Sigmoid colon (tissue), 4 donors: ENCODE measurements around the gene OR4M1.
"Not testable (repeated sequence)": the region's sequence is repeated elsewhere in the genome, so short reads cannot be mapped to it uniquely, and the experiment has no call there.

Experiments used
- CTCF ChIP-seq, 4 experiments: fragments of 450-650 bp in 3 of 4; fragments of 200-600 bp in 1 of 4; IDR thresholded peaks; one replicate each; pipeline ENCODE4 v1.5.1; 2016 to 2019; ENCODE audit warnings: antibody characterized with exemption in 4 of 4, mild to moderate bottlenecking in 3 of 4, moderate library complexity in 2 of 4
- EP300 ChIP-seq, 4 donors: sonication (generic); formaldehyde crosslinking; IDR thresholded peaks; one replicate each; pipeline ENCODE4 v1.6.1; 2017; ENCODE audit warnings: antibody characterized with exemption in 4 of 4
- POLR2AphosphoS5 ChIP-seq, 4 donors: sonication (generic); formaldehyde crosslinking; IDR thresholded peaks; one replicate each; pipeline ENCODE4 v1.6.1; 2017; ENCODE audit warnings: antibody characterized with exemption in 4 of 4

GRCh38 chr14:19788150-19788549 lies 14.8 kb downstream of the OR4M1 start:
- TF ChIP-seq CTCF, EP300, POLR2AphosphoS5 (IDR thresholded peaks at IDR 0.05): not testable (repeated sequence)
